Kidney (tissue), 14 donors: ENCODE data around the gene STX3. TPM values are rescaled to one million over a fixed set of nuclear protein-coding genes. Genes with fewer than 3 reads are reported as not detected.
"Not testable (repeated sequence)": the region's sequence is repeated elsewhere in the genome, so short reads cannot be mapped to it uniquely, and the experiment has no call there.

Source experiments
- DNase-seq, 5 donors: peaks; one replicate each; pipeline ENCODE4 v3.0.0-alpha.2; 2013 to 2020
- FAIRE-seq: peaks from 2 replicates; lab custom pipeline; 2012; peaks lifted over from hg19 to GRCh38; lab: Jason Lieb, UNC
- H3K27ac ChIP-seq, 2 donors: one replicate each; pipeline ENCODE4 v1.7.0; 2013; ENCODE audit warnings: low read depth in 2 of 2, low read length in 2 of 2, inconsistent platforms in 1 of 2
- H3K27me3 ChIP-seq: one replicate; pipeline ENCODE4 v1.7.1; 2013; ENCODE audit warnings: low read length, inconsistent platforms; ENCODE audit not compliant: control insufficient read depth, insufficient read depth
- H3K36me3 ChIP-seq, 3 donors: one replicate each; pipeline versions ENCODE4 v1.7.0 to v1.7.1; 2013; ENCODE audit warnings: low read length in 3 of 3, control low read depth in 1 of 3, inconsistent platforms in 1 of 3; ENCODE audit not compliant: insufficient read depth in 3 of 3, control insufficient read depth in 2 of 3
- H3K4me1 ChIP-seq, 3 donors: one replicate each; pipeline versions ENCODE4 v1.7.0 to v1.7.1; 2013; ENCODE audit warnings: low read length in 3 of 3, inconsistent platforms in 1 of 3, low read depth in 1 of 3; ENCODE audit not compliant: control insufficient read depth in 2 of 3, insufficient read depth in 2 of 3
- H3K4me3 ChIP-seq, 3 donors: one replicate each; pipeline versions ENCODE4 v1.7.0 to v1.8.1; 2013; ENCODE audit warnings: low read length in 3 of 3, control low read depth in 1 of 3, inconsistent platforms in 1 of 3
- H3K9ac ChIP-seq, 3 donors: one replicate each; pipeline versions ENCODE4 v1.7.0 to v1.7.1; 2013; ENCODE audit warnings: low read length in 3 of 3, control low read depth in 1 of 3, inconsistent platforms in 1 of 3
- H3K9me3 ChIP-seq, 3 donors: one replicate each; pipeline versions ENCODE4 v1.7.0 to v1.7.1; 2013; ENCODE audit warnings: low read length in 3 of 3, control low read depth in 1 of 3, inconsistent platforms in 1 of 3; ENCODE audit not compliant: control insufficient read depth in 2 of 3, insufficient read depth in 1 of 3
- intact Hi-C: fragments of 100-400 bp; cut with DNase I; formaldehyde crosslinking; loops from one replicate; pipeline ENCODE4 v1.11.1; 2022
- polyA plus RNA-seq: library from polyadenylated mRNA; stranded (reverse); fragments of 350-450 nt; fragmentation: Illumina TruSeq; extraction: RNeasy Lipid Tissue Mini Kit (QIAGEN cat#74804); gene quantifications from one replicate; pipeline ENCODE4 v1.2.3, GENCODE V29; 2014; ENCODE audit warnings: low read depth, low replicate concordance; ENCODE audit not compliant: insufficient read depth
- total RNA-seq: library from RNA; stranded (reverse); fragmentation: NEBNext Ultra II Directional; extraction: Animal tissue kit (Norgen Biotek cat#: 25700); gene quantifications from one replicate; pipeline ENCODE4 v1.2.1, GENCODE V29; 2021
- TF ChIP-seq, protein P1 (sequence below): IDR thresholded peaks from 3 replicates; pipeline ENCODE4 v1.5.1; 2012; ENCODE audit warnings: mild to moderate bottlenecking, moderate library complexity, borderline replicate concordance; ENCODE audit not compliant: insufficient read depth; ENCODE audit errors: extremely low read depth
- donor health status: control.
- donor health status: control.
- donor health status: control.
- donor health status: control.
- donor health status: control.
- donor health status: DM: yes; HTN: yes; CAD: no.
- donor health status: Normal renal cell carcinoma (clear cell type).

The STX3 gene
- total and polyA plus RNA-seq, 2 donors from 2014 or later = 43.2 to 57.2 TPM

DNA sequence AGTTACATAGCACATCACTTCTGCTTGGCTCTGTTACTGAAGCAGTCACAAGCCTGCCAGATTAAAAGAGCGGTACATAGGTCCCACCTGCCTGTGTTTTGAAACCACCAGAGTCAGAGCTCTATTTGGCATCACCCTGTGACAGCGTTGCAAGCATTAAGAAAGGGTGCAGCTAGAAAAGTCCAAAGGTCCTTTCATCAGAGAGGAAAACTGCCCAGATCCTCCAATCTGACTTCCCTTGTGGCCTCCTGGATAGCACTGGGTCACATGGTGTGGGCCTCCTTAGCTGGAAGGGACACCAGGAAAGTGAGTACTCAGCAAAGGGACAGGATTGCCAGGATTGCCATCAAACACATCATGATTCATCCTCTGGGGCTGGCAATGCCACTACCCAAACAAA lies 22.9 kb downstream of the STX3 start:
- TF ChIP-seq, protein P1, sequence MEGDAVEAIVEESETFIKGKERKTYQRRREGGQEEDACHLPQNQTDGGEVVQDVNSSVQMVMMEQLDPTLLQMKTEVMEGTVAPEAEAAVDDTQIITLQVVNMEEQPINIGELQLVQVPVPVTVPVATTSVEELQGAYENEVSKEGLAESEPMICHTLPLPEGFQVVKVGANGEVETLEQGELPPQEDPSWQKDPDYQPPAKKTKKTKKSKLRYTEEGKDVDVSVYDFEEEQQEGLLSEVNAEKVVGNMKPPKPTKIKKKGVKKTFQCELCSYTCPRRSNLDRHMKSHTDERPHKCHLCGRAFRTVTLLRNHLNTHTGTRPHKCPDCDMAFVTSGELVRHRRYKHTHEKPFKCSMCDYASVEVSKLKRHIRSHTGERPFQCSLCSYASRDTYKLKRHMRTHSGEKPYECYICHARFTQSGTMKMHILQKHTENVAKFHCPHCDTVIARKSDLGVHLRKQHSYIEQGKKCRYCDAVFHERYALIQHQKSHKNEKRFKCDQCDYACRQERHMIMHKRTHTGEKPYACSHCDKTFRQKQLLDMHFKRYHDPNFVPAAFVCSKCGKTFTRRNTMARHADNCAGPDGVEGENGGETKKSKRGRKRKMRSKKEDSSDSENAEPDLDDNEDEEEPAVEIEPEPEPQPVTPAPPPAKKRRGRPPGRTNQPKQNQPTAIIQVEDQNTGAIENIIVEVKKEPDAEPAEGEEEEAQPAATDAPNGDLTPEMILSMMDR = no peak
- Histone ChIP-seq H3K27ac (peak overlapping the region in 1 of 2 donors; percentile 1), H3K9me3 (no peaks in the 10 kb centered on the region), H3K36me3 (peaks cover 0 to 15% (median 2%) of the 10 kb centered on the region in 3 donors), H3K27me3 (no peaks in the 10 kb centered on the region), H3K4me1 (peaks cover 0 to 16% (median 3%) of the 10 kb centered on the region in 3 donors), H3K4me3 (no peak overlapping the region), H3K9ac (no peak overlapping the region)
- DNase-seq = no peak
- no peak for FAIRE-seq
- intact Hi-C loops = no loop called here

DNA sequence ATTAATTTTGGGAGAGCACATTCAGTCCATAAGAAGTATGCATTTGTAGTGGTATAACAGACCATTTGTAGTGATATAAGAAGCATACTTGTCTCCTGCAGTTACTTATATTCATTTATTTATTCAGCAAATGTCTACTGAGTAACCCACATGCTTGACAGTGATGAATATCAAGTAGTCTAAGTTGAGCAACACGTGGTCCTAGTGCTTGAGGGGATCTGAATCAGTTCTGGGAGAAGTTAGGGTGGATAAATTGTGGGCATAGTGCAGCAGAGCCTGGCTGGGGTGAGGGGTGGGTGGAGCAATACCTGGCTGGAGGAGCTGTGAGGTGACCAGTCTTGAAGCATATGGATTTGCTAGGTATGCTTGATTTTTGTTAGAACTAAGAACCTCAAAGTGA lies 24.3 kb downstream of the STX3 start:
- no peak overlapping the region for H3K9ac ChIP-seq
- peaks cover 0 to 16% (median 3%) of the 10 kb centered on the region in 3 donors for H3K4me1 ChIP-seq
- no peaks in the 10 kb centered on the region for H3K27me3 ChIP-seq
- peaks cover 0 to 10% (median 2%) of the 10 kb centered on the region in 3 donors for H3K36me3 ChIP-seq
- no peak overlapping the region for H3K4me3 ChIP-seq
- TF ChIP-seq, protein P1 = no peak
- no peak overlapping the region for H3K27ac ChIP-seq
- intact Hi-C loops = no loop called here
- H3K9me3 ChIP-seq = no peaks in the 10 kb centered on the region
- FAIRE-seq (no peak), DNase-seq (no peak)

DNA sequence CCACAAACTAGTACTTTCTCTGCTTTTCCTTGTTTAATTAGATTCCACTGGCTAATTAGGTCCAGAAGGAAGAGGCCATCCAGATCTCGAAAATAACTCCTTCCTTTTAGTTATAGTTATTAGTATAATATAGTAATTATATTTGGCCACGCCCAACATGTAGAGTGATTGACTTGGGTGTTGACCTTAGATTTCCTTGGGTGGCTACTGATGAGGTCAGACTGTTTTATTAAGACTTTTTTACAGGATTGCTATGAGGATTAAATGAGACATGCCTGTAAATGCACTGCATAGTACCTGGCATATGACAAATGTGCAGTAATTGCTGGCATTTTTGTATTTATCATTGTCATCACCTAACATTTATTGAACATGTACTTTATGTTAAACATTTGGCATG lies 26.9 kb downstream of the STX3 start:
- intact Hi-C loops = no loop called here
- TF ChIP-seq, protein P1 = no peak
- no peak for FAIRE-seq

DNA sequence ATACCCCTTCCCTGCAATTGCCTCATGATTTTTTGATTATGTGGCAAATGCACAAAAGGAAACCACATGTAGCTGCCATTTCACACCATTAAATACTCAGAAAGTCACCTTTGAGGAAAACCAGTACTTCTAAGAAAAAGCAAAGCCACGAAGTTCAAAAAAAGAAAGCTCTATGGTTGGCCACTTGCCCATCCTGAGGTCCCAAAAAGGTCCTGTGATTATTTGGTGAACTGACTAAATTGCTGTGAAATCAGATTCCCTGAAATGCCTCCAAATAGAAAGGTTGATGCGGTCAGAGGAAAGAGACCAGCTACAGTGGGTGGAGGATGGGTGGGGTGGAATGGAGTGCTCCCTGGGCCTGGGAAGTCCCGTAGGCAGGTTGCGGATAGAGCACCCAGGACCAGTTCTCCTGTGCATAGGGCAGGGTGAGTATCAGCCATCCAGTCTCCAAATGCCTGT lies 28.5 kb downstream of the STX3 start:
- no peak overlapping the region for H3K9ac ChIP-seq
- TF ChIP-seq, protein P1 = no peak
- no peak for FAIRE-seq

More for the DNA sequence above, 26.9 kb downstream of the STX3 start:
- Histone ChIP-seq H3K9me3 (no peaks in the 10 kb centered on the region), H3K9ac (no peak overlapping the region), H3K4me3 (no peak overlapping the region), H3K36me3 (peaks cover 0 to 3% (median 0%) of the 10 kb centered on the region in 3 donors), H3K27ac (no peak overlapping the region), H3K4me1 (peaks cover 0 to 15% (median 8%) of the 10 kb centered on the region in 3 donors), H3K27me3 (no peaks in the 10 kb centered on the region)
- no peak for DNase-seq

DNA sequence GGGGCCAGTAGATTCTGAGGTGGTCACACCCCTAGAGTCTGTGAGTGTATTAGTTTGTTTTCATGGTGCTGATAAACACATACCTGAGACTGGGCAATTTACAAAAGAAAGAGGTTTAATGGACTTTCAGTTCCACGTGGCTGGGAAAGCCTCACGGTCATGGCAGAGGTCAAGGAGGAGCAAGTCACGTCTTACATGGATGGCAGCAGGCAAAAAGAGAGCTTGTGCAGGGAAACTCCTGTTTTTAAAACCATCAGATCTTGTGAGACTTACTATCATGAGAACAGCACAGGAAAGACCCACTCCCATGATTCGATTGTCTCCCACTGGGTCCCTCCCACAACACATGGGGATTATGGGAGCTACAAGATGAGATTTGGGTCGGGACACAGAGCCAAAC lies 29.3 kb downstream of the STX3 start:
- FAIRE-seq, H3K4me3 ChIP-seq, H3K4me1 ChIP-seq, H3K27me3 ChIP-seq, H3K27ac ChIP-seq, intact Hi-C loops, DNase-seq, H3K9me3 ChIP-seq, H3K9ac ChIP-seq: not testable (repeated sequence)
- H3K36me3 ChIP-seq = peaks cover 0 to 11% (median 11%) of the 10 kb centered on the region in 3 donors

More for the DNA sequence above, 28.5 kb downstream of the STX3 start:
- intact Hi-C loops = no loop called here
- H3K9me3 ChIP-seq = no peaks in the 10 kb centered on the region
- no peak overlapping the region for H3K27ac ChIP-seq
- DNase-seq = no peak
- no peaks in the 10 kb centered on the region for H3K27me3 ChIP-seq
- H3K4me3 ChIP-seq = no peak overlapping the region
- H3K36me3 ChIP-seq = peaks cover 0 to 10% (median 8%) of the 10 kb centered on the region in 3 donors
- H3K4me1 ChIP-seq = peaks cover 0 to 7% (median 3%) of the 10 kb centered on the region in 3 donors
